Ascending aorta (tissue), 2 donors: ENCODE data around the gene NQO2. TPM values are rescaled to one million over a fixed set of nuclear protein-coding genes. Genes with fewer than 3 reads are reported as not detected.
"Not testable (repeated sequence)": the region's sequence is repeated elsewhere in the genome, so short reads cannot be mapped to it uniquely, and the experiment has no call there.

Experiments used
- DNase-seq, 2 donors: peaks; one replicate each; pipeline ENCODE4 v3.0.0-alpha.2; 2019; ENCODE audit warnings: low spot score in 2 of 2
- H3K27ac ChIP-seq, 2 donors: fragments of 200-600 bp; sonication (generic); one replicate each; pipeline ENCODE4 v1.5.1; 2016 to 2017; ENCODE audit warnings: mild to moderate bottlenecking in 1 of 2
- H3K27me3 ChIP-seq: fragments of 200-600 bp; sonication (generic); one replicate; pipeline ENCODE4 v1.5.1; 2017
- H3K36me3 ChIP-seq, 2 donors: fragments of 200-600 bp; sonication (generic); one replicate each; pipeline ENCODE4 v1.5.1; 2016
- H3K4me1 ChIP-seq, 2 donors: fragments of 200-600 bp; sonication (generic); one replicate each; pipeline ENCODE4 v1.5.1; 2016 to 2017; ENCODE audit warnings: mild to moderate bottlenecking in 1 of 2
- H3K4me3 ChIP-seq, 2 donors: fragments of 200-600 bp; sonication (generic); one replicate each; pipeline ENCODE4 v1.5.1; 2016 to 2017; ENCODE audit warnings: mild to moderate bottlenecking in 1 of 2
- H3K9me3 ChIP-seq, 2 donors: fragments of 200-600 bp; sonication (generic); one replicate each; pipeline ENCODE4 v1.5.1; 2016
- intact Hi-C: fragments of 100-400 bp; cut with DNase I; formaldehyde crosslinking; loops from one replicate; pipeline ENCODE4 v1.15.1; 2023
- total RNA-seq: library from RNA; depleted of rRNA; stranded (reverse); fragments of >200 nt; gene quantifications from one replicate; pipeline ENCODE4 v1.1.0, GENCODE V29; 2016
- TF ChIP-seq, protein P1 (sequence below), 3 experiments: fragments of 200-600 bp in 2 of 3; fragments of 450-650 bp in 1 of 3; sonication (generic) in 2 of 3; IDR thresholded peaks; one replicate each; pipeline ENCODE4 v1.5.1; 2016 to 2019; ENCODE audit warnings: antibody characterized with exemption in 3 of 3, mild to moderate bottlenecking in 1 of 3, moderate library complexity in 1 of 3

NQO2 gene
- total RNA-seq, 1 donor from 2014 or later, result 7.7 TPM

- intact Hi-C loops, result no loop called here
- H3K4me1 ChIP-seq, result peaks cover 0 to 11% of the 10 kb centered on the region in 2 donors
- no peaks in the 10 kb centered on the region for H3K36me3 ChIP-seq
- H3K27ac ChIP-seq, result peak overlapping the region; percentile 99
- H3K27me3 ChIP-seq, result no peaks in the 10 kb centered on the region
- H3K4me3 ChIP-seq, result peak overlapping the region in 1 of 2 donors; percentile 86
- no peaks in the 10 kb centered on the region for H3K9me3 ChIP-seq
- TF ChIP-seq, protein P1, sequence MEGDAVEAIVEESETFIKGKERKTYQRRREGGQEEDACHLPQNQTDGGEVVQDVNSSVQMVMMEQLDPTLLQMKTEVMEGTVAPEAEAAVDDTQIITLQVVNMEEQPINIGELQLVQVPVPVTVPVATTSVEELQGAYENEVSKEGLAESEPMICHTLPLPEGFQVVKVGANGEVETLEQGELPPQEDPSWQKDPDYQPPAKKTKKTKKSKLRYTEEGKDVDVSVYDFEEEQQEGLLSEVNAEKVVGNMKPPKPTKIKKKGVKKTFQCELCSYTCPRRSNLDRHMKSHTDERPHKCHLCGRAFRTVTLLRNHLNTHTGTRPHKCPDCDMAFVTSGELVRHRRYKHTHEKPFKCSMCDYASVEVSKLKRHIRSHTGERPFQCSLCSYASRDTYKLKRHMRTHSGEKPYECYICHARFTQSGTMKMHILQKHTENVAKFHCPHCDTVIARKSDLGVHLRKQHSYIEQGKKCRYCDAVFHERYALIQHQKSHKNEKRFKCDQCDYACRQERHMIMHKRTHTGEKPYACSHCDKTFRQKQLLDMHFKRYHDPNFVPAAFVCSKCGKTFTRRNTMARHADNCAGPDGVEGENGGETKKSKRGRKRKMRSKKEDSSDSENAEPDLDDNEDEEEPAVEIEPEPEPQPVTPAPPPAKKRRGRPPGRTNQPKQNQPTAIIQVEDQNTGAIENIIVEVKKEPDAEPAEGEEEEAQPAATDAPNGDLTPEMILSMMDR (IDR thresholded peaks at IDR 0.05), result no peak
- DNase-seq, result peak in 1 of 2 donors; percentile 40
These were observed 30.1 kb upstream of the NQO2 start for GRCh38 chr6:2969549-2969948.

DNA sequence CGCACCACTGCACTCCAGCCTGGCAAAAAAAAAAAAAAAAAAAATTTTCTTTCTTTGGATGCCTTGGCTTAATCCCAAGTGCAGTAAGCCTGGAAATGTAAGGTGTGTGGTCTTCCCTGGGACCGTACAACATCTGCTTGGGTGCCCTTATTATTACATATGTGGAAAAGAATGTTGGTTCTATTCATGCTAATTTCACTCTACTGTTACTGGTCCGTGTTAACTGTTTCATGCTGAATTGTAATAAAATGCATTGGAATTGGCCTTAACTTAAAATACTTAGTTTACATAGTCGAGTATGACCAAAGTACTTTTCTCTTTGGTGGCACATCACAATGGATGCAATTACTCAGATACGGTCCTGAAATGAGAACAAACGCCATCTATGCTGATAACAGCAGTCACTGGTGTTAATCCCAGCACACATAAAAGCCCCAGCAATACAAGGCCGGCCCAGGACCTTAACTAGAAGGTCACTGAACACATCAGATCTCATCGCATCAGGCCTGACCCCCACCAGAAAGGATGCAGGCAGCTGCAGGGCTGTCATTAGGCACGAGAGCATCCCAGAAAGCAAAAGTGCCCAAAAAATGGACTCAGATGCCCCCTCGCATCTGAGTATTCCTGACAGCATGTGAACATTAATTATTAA is 29.5 kb upstream of the NQO2 start:
- peak in 1 of 2 donors; percentile 63 for DNase-seq
- Histone ChIP-seq H3K36me3 (no peaks in the 10 kb centered on the region), H3K27me3 (no peaks in the 10 kb centered on the region), H3K4me3 (peak overlapping the region; percentile 84 to 86), H3K4me1 (peaks cover 0 to 11% of the 10 kb centered on the region in 2 donors), H3K9me3 (no peaks in the 10 kb centered on the region), H3K27ac (peak overlapping the region; percentile 99)
- TF ChIP-seq, protein P1 (IDR thresholded peaks at IDR 0.05), result no peak
- intact Hi-C loops, result loop anchor here (5.0 kb wide), 1 partner anchor 123 kb away; no protein-coding TSS in a partner anchor

DNA sequence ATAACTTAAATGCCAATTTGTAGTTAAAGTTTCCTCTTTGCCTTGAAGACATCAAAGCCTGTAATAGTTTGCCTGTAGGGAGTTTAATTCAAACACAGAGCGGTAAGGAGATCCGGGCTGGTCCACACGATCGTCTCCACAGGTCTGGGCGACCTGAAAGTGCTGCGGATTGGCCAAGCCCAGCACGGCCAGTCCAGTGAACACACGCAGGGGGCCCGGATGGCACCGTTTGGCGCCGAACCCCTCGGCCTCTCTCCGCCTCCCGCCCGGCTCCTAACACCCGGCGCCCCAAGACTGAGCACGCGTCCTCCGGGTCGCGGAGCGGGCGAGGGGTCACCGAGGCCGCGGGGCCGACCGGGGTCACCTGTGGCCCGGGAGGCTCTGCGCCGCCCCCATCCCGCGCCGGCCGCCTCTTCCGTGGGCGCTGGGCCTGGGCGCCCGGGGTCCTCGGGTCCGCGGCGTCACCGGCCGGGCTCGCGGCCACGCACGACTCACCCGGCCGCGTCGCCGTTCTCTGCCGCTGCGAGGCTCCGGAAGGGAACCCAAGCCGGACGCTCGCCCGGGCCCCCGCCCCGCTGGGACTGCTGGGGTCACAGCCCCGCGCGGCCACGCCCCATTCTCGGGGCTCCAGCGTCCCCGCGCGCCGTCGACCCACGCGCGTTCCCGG is 28.8 kb upstream of the NQO2 start:
- peak overlapping the region; percentile 99 for H3K27ac ChIP-seq
- H3K4me3 ChIP-seq, result peak overlapping the region; percentile 84 to 86
- DNase-seq, result peak in 1 of 2 donors; percentile 90
- H3K36me3 ChIP-seq, result no peaks in the 10 kb centered on the region
- H3K27me3 ChIP-seq, result no peaks in the 10 kb centered on the region
- no peaks in the 10 kb centered on the region for H3K9me3 ChIP-seq
- TF ChIP-seq, protein P1 (IDR thresholded peaks at IDR 0.05), result peak in 1 of 3 experiments; percentile 6
- H3K4me1 ChIP-seq, result peaks cover 0 to 11% of the 10 kb centered on the region in 2 donors
- intact Hi-C loops, result loop anchor here (1.0 to 5.0 kb wide), 3 partner anchors 17 to 124 kb away; no protein-coding TSS in a partner anchor

- H3K4me3 ChIP-seq, result peak within 1 kb of the TSS; percentile 84 to 86
- intact Hi-C loops, result loop anchor here (1.0 to 5.0 kb wide), 3 partner anchors 17 to 124 kb away; no protein-coding TSS in a partner anchor
- H3K36me3 ChIP-seq, result no peaks in the 10 kb centered on the region
- H3K4me1 ChIP-seq, result peaks cover 0 to 11% of the 10 kb centered on the region in 2 donors
- TF ChIP-seq, protein P1 (IDR thresholded peaks at IDR 0.05), result no peak
- DNase-seq, result peak in 1 of 2 donors; percentile 90
- H3K27me3 ChIP-seq, result no peaks in the 10 kb centered on the region
- peak within 1 kb of the TSS; percentile 99 for H3K27ac ChIP-seq
- H3K9me3 ChIP-seq, result no peaks in the 10 kb centered on the region
These were observed 28.1 kb upstream of the NQO2 start, which contains the start of gene SERPINB6 for GRCh38 chr6:2971420-2972218. SERPINB6 (minus strand) TSS chr6:2971567; CDS start chr6:2959332, 12,235 bp downstream.

DNA sequence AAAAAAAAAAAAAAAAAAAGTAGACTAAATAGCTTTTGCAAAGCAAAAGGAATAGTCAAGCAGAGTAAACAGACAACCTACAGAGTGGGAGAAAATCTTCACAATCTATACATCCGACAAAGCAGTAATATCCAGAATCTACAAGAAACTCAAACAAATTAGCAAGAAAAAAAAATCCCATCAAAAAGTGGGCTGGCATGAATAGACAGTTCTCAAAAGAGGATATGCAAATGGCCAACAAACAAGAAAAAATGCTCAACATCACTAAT is 27.5 kb upstream of the NQO2 start:
- H3K9me3 ChIP-seq, DNase-seq, H3K27me3 ChIP-seq, H3K36me3 ChIP-seq: not testable (repeated sequence)
- Histone ChIP-seq H3K4me3 (peak overlapping the region; percentile 84 to 86), H3K4me1 (peaks cover 0 to 11% of the 10 kb centered on the region in 2 donors), H3K27ac (peak overlapping the region; percentile 99)
- intact Hi-C loops, result loop anchor here (5.0 kb wide), 1 partner anchor 125 kb away; no protein-coding TSS in a partner anchor

DNA sequence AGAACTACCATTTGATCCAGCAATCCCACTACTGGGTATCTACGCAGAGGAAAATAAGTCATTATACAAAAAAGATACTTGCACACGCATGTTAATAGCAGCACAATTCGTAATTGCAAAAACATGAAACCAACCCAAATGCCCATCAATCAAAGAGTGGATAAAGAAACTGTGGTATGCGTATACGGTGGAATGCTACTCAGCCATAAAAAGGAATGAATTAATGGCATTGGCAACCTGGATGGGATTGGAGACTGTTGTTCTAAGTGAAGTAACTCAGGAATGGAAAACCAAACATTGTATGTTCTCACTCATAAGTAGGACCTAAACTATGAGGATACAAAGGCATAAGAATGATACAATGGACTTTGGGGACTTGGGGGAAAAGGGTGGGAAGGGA is 27.0 kb upstream of the NQO2 start:
- intact Hi-C loops, result loop anchor here (5.0 kb wide), 1 partner anchor 125 kb away; no protein-coding TSS in a partner anchor
- peak overlapping the region; percentile 4 to 99 for H3K27ac ChIP-seq
- H3K36me3 ChIP-seq, H3K4me3 ChIP-seq, DNase-seq, H3K27me3 ChIP-seq, H3K9me3 ChIP-seq: not testable (repeated sequence)
- H3K4me1 ChIP-seq, result peaks cover 0 to 11% of the 10 kb centered on the region in 2 donors

- H3K27me3 ChIP-seq, H3K4me3 ChIP-seq, H3K36me3 ChIP-seq, H3K9me3 ChIP-seq: not testable (repeated sequence)
- Histone ChIP-seq H3K27ac (peak overlapping the region in 1 of 2 donors; percentile 4), H3K4me1 (peaks cover 0 to 11% of the 10 kb centered on the region in 2 donors)
- intact Hi-C loops, result loop anchor here (5.0 kb wide), 1 partner anchor 126 kb away; no protein-coding TSS in a partner anchor
- DNase-seq, result peak in 1 of 2 donors; percentile 33
These were observed 26.5 kb upstream of the NQO2 start for GRCh38 chr6:2973180-2973579.
